ENCODE measurements around the gene ZNF516. TPM values are rescaled to one million over a fixed set of nuclear protein-coding genes. Genes with fewer than 3 reads are reported as not detected.

The ZNF516 gene
- polyA plus RNA-seq, 3 donors = 5.0 to 41.9 (median 8.6) TPM

- DNase-seq = no peak
- no peaks in the 10 kb centered on the region for H3K9me3 ChIP-seq (replicated peaks in 1 of 2; ENCODE audit: control insufficient read depth in 1 of 2, insufficient read depth in 1 of 2, low read length in 2 of 2)
- peak overlapping the region in 1 of 2 donors; percentile 45 for H3K27ac ChIP-seq (ENCODE audit: low read depth in 1 of 2, low read length in 2 of 2)
- 63% methylated on average over 1 of the region's 4 CpGs for WGBS (ENCODE audit: insufficient coverage)
- H4K20me1 ChIP-seq (ENCODE audit: insufficient read depth, low read length) = peaks cover 100% of the 10 kb centered on the region
- Mint-ChIP-seq H3K27me3 (ENCODE audit: low read depth in 3 of 3) (no peaks in the 10 kb centered on the region), H3K4me1 (peaks cover 70% of the 10 kb centered on the region), H3K9me3 (no peaks in the 10 kb centered on the region), H3K4me3 (no peak overlapping the region), H3K36me3 (peaks cover 41 to 58% of the 10 kb centered on the region in 2 donors), H3K27ac (no peak overlapping the region)
- peaks cover 49 to 62% of the 10 kb centered on the region in 2 donors for H3K4me1 ChIP-seq (ENCODE audit: control insufficient read depth in 1 of 2, insufficient read depth in 2 of 2, low read length in 2 of 2)
- no peak overlapping the region for H2AFZ ChIP-seq (ENCODE audit: insufficient read depth, low read depth, low read length, poor library complexity, severe bottlenecking)
- H3K36me3 ChIP-seq (replicated peaks in 1 of 2; ENCODE audit: control insufficient read depth in 1 of 2, insufficient read depth in 2 of 2, low read length in 2 of 2) = peaks cover 37 to 60% of the 10 kb centered on the region in 2 donors
- no peaks in the 10 kb centered on the region for H3K27me3 ChIP-seq (ENCODE audit: control insufficient read depth in 2 of 2, insufficient read depth in 2 of 2, low read length in 2 of 2)
- peaks cover 100% of the 10 kb centered on the region for H3K79me2 ChIP-seq (ENCODE audit: insufficient read depth, low read length)
- intact Hi-C loops (cut with micrococcal nuclease) = no loop called here
- no peak overlapping the region for H3K4me3 ChIP-seq (replicated peaks in 1 of 3; ENCODE audit: low read depth in 2 of 3, low read length in 3 of 3)
- TF ChIP-seq, protein P1, sequence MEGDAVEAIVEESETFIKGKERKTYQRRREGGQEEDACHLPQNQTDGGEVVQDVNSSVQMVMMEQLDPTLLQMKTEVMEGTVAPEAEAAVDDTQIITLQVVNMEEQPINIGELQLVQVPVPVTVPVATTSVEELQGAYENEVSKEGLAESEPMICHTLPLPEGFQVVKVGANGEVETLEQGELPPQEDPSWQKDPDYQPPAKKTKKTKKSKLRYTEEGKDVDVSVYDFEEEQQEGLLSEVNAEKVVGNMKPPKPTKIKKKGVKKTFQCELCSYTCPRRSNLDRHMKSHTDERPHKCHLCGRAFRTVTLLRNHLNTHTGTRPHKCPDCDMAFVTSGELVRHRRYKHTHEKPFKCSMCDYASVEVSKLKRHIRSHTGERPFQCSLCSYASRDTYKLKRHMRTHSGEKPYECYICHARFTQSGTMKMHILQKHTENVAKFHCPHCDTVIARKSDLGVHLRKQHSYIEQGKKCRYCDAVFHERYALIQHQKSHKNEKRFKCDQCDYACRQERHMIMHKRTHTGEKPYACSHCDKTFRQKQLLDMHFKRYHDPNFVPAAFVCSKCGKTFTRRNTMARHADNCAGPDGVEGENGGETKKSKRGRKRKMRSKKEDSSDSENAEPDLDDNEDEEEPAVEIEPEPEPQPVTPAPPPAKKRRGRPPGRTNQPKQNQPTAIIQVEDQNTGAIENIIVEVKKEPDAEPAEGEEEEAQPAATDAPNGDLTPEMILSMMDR (IDR thresholded peaks at IDR 0.05) = no peak
- no peak overlapping the region for H3K4me2 ChIP-seq (replicated peaks; ENCODE audit: extremely low read depth, low read length, poor library complexity, severe bottlenecking)
- H3K9ac ChIP-seq (ENCODE audit: insufficient read depth, low read length, poor library complexity, severe bottlenecking) = no peak overlapping the region
These were observed 38.2 kb downstream of the ZNF516 start for GRCh38 chr18:76456823-76457222.

GRCh38 chr18:76456018-76456750 is 38.9 kb downstream of the ZNF516 start:
- peaks cover 71% of the 10 kb centered on the region for H3K4me1 Mint-ChIP-seq

More at GRCh38 chr18:76456018-76456750, 38.9 kb downstream of the ZNF516 start:
- Histone ChIP-seq H3K9ac (ENCODE audit: insufficient read depth, low read length, poor library complexity, severe bottlenecking) (no peak overlapping the region), H3K9me3 (replicated peaks in 1 of 2; ENCODE audit: control insufficient read depth in 1 of 2, insufficient read depth in 1 of 2, low read length in 2 of 2) (no peaks in the 10 kb centered on the region), H3K36me3 (replicated peaks in 1 of 2; ENCODE audit: control insufficient read depth in 1 of 2, insufficient read depth in 2 of 2, low read length in 2 of 2) (peaks cover 31 to 56% of the 10 kb centered on the region in 2 donors), H3K4me2 (replicated peaks; ENCODE audit: extremely low read depth, low read length, poor library complexity, severe bottlenecking) (no peak overlapping the region), H3K4me1 (ENCODE audit: control insufficient read depth in 1 of 2, insufficient read depth in 2 of 2, low read length in 2 of 2) (peaks cover 49 to 62% of the 10 kb centered on the region in 2 donors), H4K20me1 (ENCODE audit: insufficient read depth, low read length) (peaks cover 100% of the 10 kb centered on the region), H3K27ac (ENCODE audit: low read depth in 1 of 2, low read length in 2 of 2) (peak overlapping the region in 1 of 2 donors; percentile 56), H3K4me3 (replicated peaks in 1 of 3; ENCODE audit: low read depth in 2 of 3, low read length in 3 of 3) (no peak overlapping the region), H3K27me3 (ENCODE audit: control insufficient read depth in 2 of 2, insufficient read depth in 2 of 2, low read length in 2 of 2) (no peaks in the 10 kb centered on the region), H2AFZ (ENCODE audit: insufficient read depth, low read depth, low read length, poor library complexity, severe bottlenecking) (no peak overlapping the region), H3K79me2 (ENCODE audit: insufficient read depth, low read length) (peaks cover 100% of the 10 kb centered on the region)
- WGBS (ENCODE audit: insufficient coverage) = 95% methylated on average over 7 of the region's 16 CpGs
- TF ChIP-seq, protein P1 (IDR thresholded peaks at IDR 0.05) = no peak
- no peaks in the 10 kb centered on the region for H3K27me3 Mint-ChIP-seq (ENCODE audit: low read depth in 3 of 3)
- no peak for DNase-seq
- H3K27ac Mint-ChIP-seq = peak overlapping the region in 6 of 7 donors; percentile 25 to 82 (median 42)
- peaks cover 36 to 51% of the 10 kb centered on the region in 2 donors for H3K36me3 Mint-ChIP-seq
- H3K4me3 Mint-ChIP-seq = no peak overlapping the region
- intact Hi-C loops (cut with micrococcal nuclease) = no loop called here
- no peaks in the 10 kb centered on the region for H3K9me3 Mint-ChIP-seq
